ENCODE measurements around the gene AFF3.

The AFF3 gene

DNA sequence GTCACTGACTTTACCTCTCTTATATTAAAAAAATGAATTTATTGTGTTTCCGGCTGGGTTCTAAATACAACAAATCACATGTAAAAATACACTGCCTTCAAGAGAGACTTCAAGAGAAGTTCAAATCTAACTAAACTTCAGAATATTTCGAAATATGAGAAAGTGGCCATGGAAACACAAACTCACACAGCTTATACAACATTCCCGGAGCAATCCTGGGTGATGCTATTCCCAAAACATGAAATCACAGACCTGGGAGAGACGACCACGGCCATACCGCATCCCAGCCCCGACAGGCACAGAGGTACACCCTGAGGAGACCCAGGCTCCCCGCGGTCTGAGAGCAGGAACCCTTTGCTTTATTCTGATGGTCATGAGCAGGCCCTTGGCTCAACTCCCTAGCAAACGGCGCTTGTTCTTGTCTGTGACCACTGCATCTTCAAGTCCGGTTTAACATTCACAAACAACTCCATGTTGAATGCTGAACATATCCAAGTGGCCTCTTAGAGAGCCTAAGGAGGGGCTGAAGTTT, 467.2 kb downstream of the AFF3 start:
- DNase-seq (ENCODE audit: low read depth), result no peak
- H3K4me3 ChIP-seq (ENCODE audit: low read depth, low read length), result no peak overlapping the region
- TF ChIP-seq, protein P1, sequence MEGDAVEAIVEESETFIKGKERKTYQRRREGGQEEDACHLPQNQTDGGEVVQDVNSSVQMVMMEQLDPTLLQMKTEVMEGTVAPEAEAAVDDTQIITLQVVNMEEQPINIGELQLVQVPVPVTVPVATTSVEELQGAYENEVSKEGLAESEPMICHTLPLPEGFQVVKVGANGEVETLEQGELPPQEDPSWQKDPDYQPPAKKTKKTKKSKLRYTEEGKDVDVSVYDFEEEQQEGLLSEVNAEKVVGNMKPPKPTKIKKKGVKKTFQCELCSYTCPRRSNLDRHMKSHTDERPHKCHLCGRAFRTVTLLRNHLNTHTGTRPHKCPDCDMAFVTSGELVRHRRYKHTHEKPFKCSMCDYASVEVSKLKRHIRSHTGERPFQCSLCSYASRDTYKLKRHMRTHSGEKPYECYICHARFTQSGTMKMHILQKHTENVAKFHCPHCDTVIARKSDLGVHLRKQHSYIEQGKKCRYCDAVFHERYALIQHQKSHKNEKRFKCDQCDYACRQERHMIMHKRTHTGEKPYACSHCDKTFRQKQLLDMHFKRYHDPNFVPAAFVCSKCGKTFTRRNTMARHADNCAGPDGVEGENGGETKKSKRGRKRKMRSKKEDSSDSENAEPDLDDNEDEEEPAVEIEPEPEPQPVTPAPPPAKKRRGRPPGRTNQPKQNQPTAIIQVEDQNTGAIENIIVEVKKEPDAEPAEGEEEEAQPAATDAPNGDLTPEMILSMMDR (IDR thresholded peaks at IDR 0.05; ENCODE audit: control insufficient read depth, extremely low read depth, insufficient read depth), result no peak

DNA sequence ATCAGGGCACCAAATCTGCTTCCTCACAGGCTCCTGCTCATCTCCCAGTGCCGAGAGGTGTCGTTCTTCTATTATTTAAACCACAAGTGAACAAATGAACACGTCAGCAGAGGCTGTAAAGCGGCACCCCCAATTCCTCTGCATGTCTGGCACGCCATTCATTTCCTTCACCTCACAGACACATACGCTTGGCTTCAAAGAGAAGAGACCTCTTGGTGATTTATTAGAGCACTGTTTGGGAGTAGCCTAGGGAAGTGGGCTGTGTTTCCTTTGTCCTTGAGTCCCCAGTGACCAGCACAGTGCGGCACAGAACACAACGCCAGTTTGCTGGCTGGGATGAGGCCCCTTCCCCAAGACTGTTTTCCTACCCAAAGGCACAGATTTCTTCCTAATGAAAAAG, 468.3 kb downstream of the AFF3 start:
- no peak for DNase-seq (ENCODE audit: low read depth)
- H3K4me3 ChIP-seq (ENCODE audit: low read depth, low read length), result no peak overlapping the region
- TF ChIP-seq, protein P1 (IDR thresholded peaks at IDR 0.05; ENCODE audit: control insufficient read depth, extremely low read depth, insufficient read depth), result no peak

DNA sequence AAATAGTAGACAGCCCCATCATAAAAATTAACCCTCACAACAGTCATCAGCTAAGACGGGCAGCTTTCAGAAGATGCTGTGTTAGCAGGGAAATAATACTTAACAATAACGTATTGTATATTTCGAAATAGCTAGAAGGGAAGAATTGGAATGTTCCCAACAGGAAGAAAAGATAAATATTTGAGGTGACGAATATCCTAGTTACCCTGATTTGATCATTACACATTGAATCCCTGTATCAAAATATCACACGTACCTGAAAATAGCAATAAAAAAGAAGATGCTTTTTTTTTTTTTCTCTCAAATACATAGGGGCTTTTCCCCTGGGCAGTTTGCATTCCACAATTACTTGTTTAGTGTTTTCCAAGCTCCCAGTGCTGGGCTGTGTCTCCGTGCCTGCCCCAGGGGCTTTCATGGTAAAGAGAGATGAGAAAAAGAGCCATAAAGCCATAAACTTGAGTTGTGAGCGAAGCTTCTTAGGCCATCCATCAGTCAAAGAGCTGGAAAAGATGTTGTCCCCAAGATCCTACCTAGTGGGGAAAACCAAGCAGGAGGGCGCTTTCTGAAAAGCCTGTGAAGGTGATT, 469.5 kb downstream of the AFF3 start:
- DNase-seq (ENCODE audit: low read depth), result no peak
- TF ChIP-seq, protein P1 (IDR thresholded peaks at IDR 0.05; ENCODE audit: control insufficient read depth, extremely low read depth, insufficient read depth), result no peak
- no peak overlapping the region for H3K4me3 ChIP-seq (ENCODE audit: low read depth, low read length)

DNA sequence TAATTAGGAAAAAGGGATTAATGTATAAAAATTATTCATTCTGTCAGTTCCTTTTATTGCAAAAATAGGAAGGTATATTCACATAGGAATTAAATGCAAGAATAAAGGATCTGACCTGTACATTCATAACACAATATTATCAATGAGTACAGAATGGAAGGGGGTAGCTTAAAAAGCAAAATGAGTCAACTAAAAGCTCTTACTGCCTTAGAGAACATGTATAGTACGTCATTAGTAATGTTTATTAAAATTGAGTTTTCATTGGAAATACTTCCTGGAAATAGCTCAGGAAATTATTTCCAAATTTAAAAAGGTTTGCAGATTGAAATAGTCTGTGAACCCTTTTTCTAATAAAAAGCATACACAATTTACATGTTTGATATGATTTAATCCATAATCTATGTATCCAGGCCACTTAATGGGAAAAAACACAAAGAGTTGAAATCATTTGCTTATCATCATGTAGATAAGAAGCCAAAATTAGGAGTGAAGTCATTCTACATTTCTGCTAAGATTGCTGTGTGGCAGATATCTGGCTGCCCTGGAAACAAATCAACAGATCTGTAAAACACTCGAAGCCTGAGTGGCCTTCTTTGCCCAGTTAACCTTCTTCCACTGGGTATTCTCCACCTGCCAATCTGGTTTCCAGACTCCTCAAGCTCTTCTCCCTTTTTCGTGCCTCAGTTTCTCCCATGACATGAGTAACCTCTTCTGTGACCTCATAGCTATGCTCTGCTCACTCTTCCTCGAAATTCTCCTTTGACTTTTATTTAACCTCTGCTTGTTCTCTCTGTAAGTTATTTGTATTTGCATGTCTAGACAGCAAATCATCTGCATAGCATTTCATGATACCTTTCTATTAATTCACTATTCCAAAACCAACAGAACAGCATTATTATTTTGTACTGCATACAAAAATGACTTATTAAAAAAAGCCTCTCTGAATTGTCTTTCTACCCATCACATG, 471.3 kb downstream of the AFF3 start:
- TF ChIP-seq, protein P1 (IDR thresholded peaks at IDR 0.05; ENCODE audit: control insufficient read depth, extremely low read depth, insufficient read depth), result no peak
- no peak overlapping the region for H3K4me3 ChIP-seq (ENCODE audit: low read depth, low read length)
- no peak for DNase-seq (ENCODE audit: low read depth)

DNA sequence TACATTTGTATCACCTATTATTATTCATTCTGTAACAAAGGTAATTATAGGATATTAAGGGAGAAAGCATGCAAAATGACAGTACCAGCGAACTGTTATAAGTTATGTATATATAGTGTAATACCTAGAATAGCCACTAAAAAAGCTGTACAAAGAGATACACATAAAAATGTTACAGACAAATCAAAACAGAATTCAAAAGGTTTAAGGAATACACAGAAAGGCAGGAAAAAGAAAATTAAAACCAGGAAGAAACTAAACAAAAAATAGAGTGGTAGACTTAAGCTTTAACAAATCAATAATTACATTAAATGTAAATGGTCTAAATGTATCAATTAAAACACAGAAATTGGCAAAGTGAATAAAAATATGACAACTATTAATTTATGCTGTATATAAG, 476.1 kb downstream of the AFF3 start:
- H3K4me3 ChIP-seq (ENCODE audit: low read depth, low read length), result no peak overlapping the region
- no peak for DNase-seq (ENCODE audit: low read depth)
- TF ChIP-seq, protein P1 (IDR thresholded peaks at IDR 0.05; ENCODE audit: control insufficient read depth, extremely low read depth, insufficient read depth), result no peak

DNA sequence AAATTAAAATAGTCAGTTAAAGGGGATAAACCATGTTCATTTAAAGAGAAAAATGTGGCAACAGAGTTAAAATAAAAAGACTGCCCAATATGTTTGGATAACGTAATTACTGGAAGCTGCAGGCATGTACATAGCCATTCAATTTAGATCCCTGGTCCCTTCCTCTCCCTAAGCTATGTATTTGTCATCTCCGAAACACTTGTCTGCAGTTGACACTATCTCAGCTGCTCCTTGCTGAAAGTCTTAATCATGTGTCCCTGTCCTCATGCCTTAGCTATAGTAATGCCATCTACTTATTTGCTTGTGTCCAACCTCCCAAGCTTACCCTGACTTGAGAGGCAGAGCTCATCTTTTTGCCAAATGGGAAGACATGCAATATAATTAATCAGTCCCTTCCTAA, 478.7 kb downstream of the AFF3 start:
- no peak for DNase-seq (ENCODE audit: low read depth)
- TF ChIP-seq, protein P1 (IDR thresholded peaks at IDR 0.05; ENCODE audit: control insufficient read depth, extremely low read depth, insufficient read depth), result no peak
- no peak overlapping the region for H3K4me3 ChIP-seq (ENCODE audit: low read depth, low read length)

Measured in LNCaP clone FGC (cell line).